ENCODE results near the gene ZNF598.

DNA sequence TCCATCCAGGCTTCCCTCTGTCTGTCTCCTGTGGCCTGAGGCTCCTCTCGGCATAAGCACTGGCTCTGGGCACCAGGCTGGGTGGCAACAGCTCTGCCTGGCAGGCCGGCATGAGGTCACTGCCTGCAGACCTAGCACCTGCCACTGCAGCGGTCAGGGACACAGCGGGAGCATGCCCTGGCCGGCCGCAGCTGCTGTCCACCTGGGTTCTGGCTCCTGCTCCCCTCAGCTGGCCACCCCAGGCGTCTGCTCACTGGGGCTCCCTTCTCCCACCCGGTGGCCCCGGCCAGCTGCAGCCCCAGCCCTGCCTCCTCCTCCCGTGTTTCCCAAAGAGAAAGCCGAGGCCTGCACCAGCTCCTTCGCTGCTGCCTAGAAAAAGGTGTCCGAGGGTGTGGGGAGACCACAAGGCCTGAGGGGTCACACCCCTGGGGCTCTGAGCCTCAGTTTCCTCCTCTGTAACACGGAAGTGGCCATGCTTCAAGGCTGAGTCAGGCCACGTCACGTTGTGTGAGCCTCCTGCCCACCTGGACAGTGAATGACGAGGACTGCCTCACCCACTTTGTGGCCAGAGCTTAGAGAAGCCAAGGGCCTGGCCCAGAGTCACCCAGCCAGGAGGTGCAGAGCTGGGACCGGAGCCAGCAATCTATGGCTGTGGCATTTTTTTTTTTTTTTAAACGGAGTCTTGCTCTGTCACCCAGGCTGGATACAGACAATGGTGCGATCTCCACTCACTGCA, 31.3 kb upstream of the ZNF598 start:
- TF ChIP-seq, protein P1, sequence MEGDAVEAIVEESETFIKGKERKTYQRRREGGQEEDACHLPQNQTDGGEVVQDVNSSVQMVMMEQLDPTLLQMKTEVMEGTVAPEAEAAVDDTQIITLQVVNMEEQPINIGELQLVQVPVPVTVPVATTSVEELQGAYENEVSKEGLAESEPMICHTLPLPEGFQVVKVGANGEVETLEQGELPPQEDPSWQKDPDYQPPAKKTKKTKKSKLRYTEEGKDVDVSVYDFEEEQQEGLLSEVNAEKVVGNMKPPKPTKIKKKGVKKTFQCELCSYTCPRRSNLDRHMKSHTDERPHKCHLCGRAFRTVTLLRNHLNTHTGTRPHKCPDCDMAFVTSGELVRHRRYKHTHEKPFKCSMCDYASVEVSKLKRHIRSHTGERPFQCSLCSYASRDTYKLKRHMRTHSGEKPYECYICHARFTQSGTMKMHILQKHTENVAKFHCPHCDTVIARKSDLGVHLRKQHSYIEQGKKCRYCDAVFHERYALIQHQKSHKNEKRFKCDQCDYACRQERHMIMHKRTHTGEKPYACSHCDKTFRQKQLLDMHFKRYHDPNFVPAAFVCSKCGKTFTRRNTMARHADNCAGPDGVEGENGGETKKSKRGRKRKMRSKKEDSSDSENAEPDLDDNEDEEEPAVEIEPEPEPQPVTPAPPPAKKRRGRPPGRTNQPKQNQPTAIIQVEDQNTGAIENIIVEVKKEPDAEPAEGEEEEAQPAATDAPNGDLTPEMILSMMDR (IDR thresholded peaks at IDR 0.05): peak in 1 of 6 experiments; percentile 9
- TF ChIP-seq POLR2A (IDR thresholded peaks at IDR 0.05): no peak
- TF ChIP-seq EP300 (IDR thresholded peaks at IDR 0.05): no peak
- TF ChIP-seq POLR2AphosphoS5 (IDR thresholded peaks at IDR 0.05): peak in 1 of 2 donors; percentile 9

Measured in upper lobe of left lung (tissue), 4 donors.